Keratinocyte (primary cell): ENCODE data around the gene C2orf80. TPM values are rescaled to one million over a fixed set of nuclear protein-coding genes. Genes with fewer than 3 reads are reported as not detected.

Experiments used
- DNase-seq: peaks from one replicate; pipeline ENCODE4 v3.0.0-alpha.2; 2011; ENCODE audit warnings: low read depth, missing footprints, low spot score
- FAIRE-seq: peaks from 2 replicates; lab custom pipeline; 2011; peaks lifted over from hg19 to GRCh38; lab: Jason Lieb, UNC
- H2AFZ ChIP-seq: 2 replicates; pipeline ENCODE4 v1.6.0; 2012; ENCODE audit warnings: low read length, control low read depth, inconsistent platforms; ENCODE audit not compliant: control insufficient read depth
- H3K27ac ChIP-seq: 2 replicates; pipeline ENCODE4 v1.5.1; 2011; ENCODE audit warnings: low read length; ENCODE audit not compliant: control insufficient read depth, insufficient read depth
- H3K27me3 ChIP-seq: 3 replicates; pipeline ENCODE4 v1.6.0; 2011; ENCODE audit warnings: low read length; ENCODE audit not compliant: control insufficient read depth, insufficient read depth; ENCODE audit errors: extremely low read depth
- H3K36me3 ChIP-seq, 2 experiments: 2 replicates in 1 of 2; 3 replicates in 1 of 2; pipeline ENCODE4 v1.5.1; 2011; ENCODE audit warnings: low read length in 2 of 2, mild to moderate bottlenecking in 1 of 2; ENCODE audit not compliant: control insufficient read depth in 2 of 2, insufficient read depth in 2 of 2; ENCODE audit errors: extremely low read depth in 1 of 2
- H3K4me1 ChIP-seq: 3 replicates; pipeline ENCODE4 v1.5.1; 2011; ENCODE audit warnings: low read length; ENCODE audit not compliant: control insufficient read depth, insufficient read depth; ENCODE audit errors: extremely low read depth
- H3K4me2 ChIP-seq: 3 replicates; pipeline ENCODE4 v1.6.0; 2011; ENCODE audit warnings: low read depth, low read length; ENCODE audit not compliant: control insufficient read depth, insufficient read depth; ENCODE audit errors: extremely low read depth
- H3K4me3 ChIP-seq, 3 experiments: fragments of 200-600 bp in 1 of 3; sonication (generic) in 1 of 3; 2 replicates in 2 of 3; 3 replicates in 1 of 3; pipeline ENCODE4 v1.5.1; 2011 to 2016; ENCODE audit warnings: low read length in 3 of 3, mild to moderate bottlenecking in 3 of 3, control low read depth in 2 of 3, inconsistent platforms in 1 of 3, low read depth in 1 of 3, mixed read lengths in 1 of 3, mixed run types in 1 of 3, moderate library complexity in 1 of 3; ENCODE audit not compliant: control insufficient read depth in 2 of 3, insufficient read depth in 2 of 3; ENCODE audit errors: extremely low read depth in 1 of 3
- H3K79me2 ChIP-seq: 2 replicates; pipeline ENCODE4 v1.6.0; 2012; ENCODE audit warnings: low read length; ENCODE audit not compliant: control insufficient read depth, insufficient read depth
- H3K9ac ChIP-seq: 3 replicates; pipeline ENCODE4 v1.6.0; 2011; ENCODE audit warnings: low read length; ENCODE audit not compliant: control insufficient read depth, insufficient read depth; ENCODE audit errors: extremely low read depth
- H3K9me1 ChIP-seq: 3 replicates; pipeline ENCODE4 v1.6.0; 2011; ENCODE audit warnings: low read length; ENCODE audit not compliant: control insufficient read depth, insufficient read depth; ENCODE audit errors: extremely low read depth
- H3K9me3 ChIP-seq: 2 replicates; pipeline ENCODE4 v1.5.1; 2012; ENCODE audit warnings: low read depth, low read length; ENCODE audit not compliant: control insufficient read depth
- H4K20me1 ChIP-seq: 3 replicates; pipeline ENCODE4 v1.6.0; 2011; ENCODE audit warnings: low read length; ENCODE audit not compliant: control insufficient read depth, insufficient read depth; ENCODE audit errors: extremely low read depth
- CTCF ChIP-seq, 3 experiments: IDR thresholded peaks in 1 of 3; conservative IDR thresholded peaks in 1 of 3; optimal IDR thresholded peaks in 1 of 3; 2 replicates in 2 of 3; 3 replicates in 1 of 3; pipeline versions ENCODE3 to v1.5.1; 2011; ENCODE audit warnings: low read length in 3 of 3, mild to moderate bottlenecking in 3 of 3, moderate library complexity in 2 of 3, control low read depth in 1 of 3, inconsistent platforms in 1 of 3; ENCODE audit not compliant: insufficient read depth in 2 of 3; ENCODE audit errors: extremely low read depth in 1 of 3
- EZH2 ChIP-seq: IDR thresholded peaks from one replicate; pipeline ENCODE4 v1.6.1; 2012; ENCODE audit warnings: inconsistent platforms, mild to moderate bottlenecking, low read length, moderate library complexity
- dilution Hi-C: fragments of 300-500 bp; cut with MboI; formaldehyde crosslinking; loops from one replicate; pipeline ENCODE4 v1.7.0; 2020; ENCODE audit warnings: low sequenced_read_pairs; ENCODE audit not compliant: extremely low pct_ligation_motif_present
- polyA plus RNA-seq, 5 experiments: library from polyadenylated mRNA; depleted of rRNA in 3 of 5; stranded (reverse) in 3 of 5; stranded (forward) in 1 of 5; unstranded in 1 of 5; fragments of >200 nt; gene quantifications; 1 replicate in 1 of 5; 2 replicates in 3 of 5; 3 replicates in 1 of 5; pipeline versions ENCODE4 v1.2.1 to v1.2.3, GENCODE V29; 2011 to 2012; ENCODE audit warnings: missing spikeins in 2 of 5, low read depth in 1 of 5, low replicate concordance in 1 of 5

The C2orf80 gene
- polyA plus RNA-seq, 1 donor (not counting 4 experiments of a cell fraction or from before 2014, with no cell fraction given), result not detected

- no peak for DNase-seq
- no peaks in the 10 kb centered on the region for H3K79me2 ChIP-seq
- H3K27me3 ChIP-seq, result no peaks in the 10 kb centered on the region
- no peaks in the 10 kb centered on the region for H4K20me1 ChIP-seq
- H3K9me3 ChIP-seq, result no peaks in the 10 kb centered on the region
- no peaks in the 10 kb centered on the region for H3K4me1 ChIP-seq
- H3K27ac ChIP-seq, result no peak overlapping the region
- no peak overlapping the region for H2AFZ ChIP-seq
- H3K9me1 ChIP-seq, result no peaks in the 10 kb centered on the region
- FAIRE-seq, result no peak
- H3K4me2 ChIP-seq, result no peak overlapping the region
- TF ChIP-seq EZH2, result no peak
- no peak for TF ChIP-seq CTCF (optimal IDR thresholded peaks at IDR 0.05 in 1 of 3, IDR thresholded peaks at IDR 0.05 in 1 of 3, conservative IDR thresholded peaks at IDR 0.05 in 1 of 3; ENCODE audit: extremely low read depth in 1 of 3, insufficient read depth in 2 of 3, low read length in 3 of 3)
- H3K36me3 ChIP-seq, result no peaks in the 10 kb centered on the region
- dilution Hi-C loops, result no loop called here
- H3K4me3 ChIP-seq, result no peak overlapping the region
- H3K9ac ChIP-seq, result no peak overlapping the region
Observed at GRCh38 chr2:208136716-208137094, 53.1 kb downstream of the C2orf80 start.

DNA sequence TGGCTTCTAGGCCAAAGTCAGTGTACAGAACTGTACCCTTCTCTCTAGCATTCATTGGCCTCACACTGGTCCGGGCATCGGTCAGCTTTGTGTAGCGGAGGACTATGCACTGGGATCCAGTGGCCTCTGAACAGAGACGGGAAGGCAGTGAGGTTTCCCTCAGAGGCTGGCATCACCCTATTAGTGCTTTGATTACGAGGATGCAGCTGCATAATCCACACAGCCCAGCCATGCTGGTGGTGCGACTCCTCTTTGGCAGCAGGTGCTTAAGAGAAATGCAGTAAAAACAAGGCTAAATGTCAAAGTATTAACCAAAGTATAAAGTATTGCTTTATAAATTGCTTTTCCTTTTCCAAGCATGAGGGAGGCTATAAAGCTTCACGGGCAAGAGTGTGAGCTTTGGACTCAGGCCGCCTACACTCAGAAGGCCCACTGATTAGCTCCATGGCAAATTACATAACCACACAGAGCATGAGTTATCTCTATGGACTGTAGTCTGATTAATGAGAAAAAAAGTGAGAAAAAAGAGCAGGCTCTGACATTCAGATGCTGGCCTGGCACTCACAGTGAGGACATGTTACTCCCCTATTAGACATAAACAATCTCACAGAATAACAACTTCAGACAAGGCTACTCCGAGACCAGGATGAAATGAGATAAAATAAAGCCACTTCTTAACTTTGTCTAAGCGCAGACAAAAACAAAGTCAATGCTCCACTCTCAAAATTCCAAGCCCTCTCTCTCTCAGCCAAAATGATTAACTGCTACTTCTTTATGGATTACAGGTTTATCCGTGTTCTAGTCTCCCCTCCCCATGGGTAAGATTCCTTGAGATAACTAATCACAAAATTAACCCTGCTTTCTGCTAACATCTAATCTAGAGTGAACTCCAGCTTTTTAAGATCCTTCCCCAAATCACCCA lies 53.8 kb downstream of the C2orf80 start:
- Histone ChIP-seq H4K20me1 (no peaks in the 10 kb centered on the region), H3K4me2 (no peak overlapping the region), H2AFZ (no peak overlapping the region), H3K79me2 (no peaks in the 10 kb centered on the region), H3K36me3 (no peaks in the 10 kb centered on the region), H3K4me3 (no peak overlapping the region), H3K9me3 (no peaks in the 10 kb centered on the region), H3K27me3 (no peaks in the 10 kb centered on the region), H3K9me1 (no peaks in the 10 kb centered on the region), H3K27ac (no peak overlapping the region), H3K9ac (no peak overlapping the region), H3K4me1 (no peaks in the 10 kb centered on the region)
- dilution Hi-C loops, result no loop called here
- TF ChIP-seq EZH2 (no peak), CTCF (optimal IDR thresholded peaks at IDR 0.05 in 1 of 3, IDR thresholded peaks at IDR 0.05 in 1 of 3, conservative IDR thresholded peaks at IDR 0.05 in 1 of 3; ENCODE audit: extremely low read depth in 1 of 3, insufficient read depth in 2 of 3, low read length in 3 of 3) (no peak)
- no peak for DNase-seq
- no peak for FAIRE-seq
